Activated CD8-positive, alpha-beta memory T cell treated with anti-CD3 and anti-CD28 coated beads for 36 hours (primary cell): ENCODE data around the gene SAA2. TPM values are rescaled to one million over a fixed set of nuclear protein-coding genes. Genes with fewer than 3 reads are reported as not detected.
"Not testable (repeated sequence)": the region's sequence is repeated elsewhere in the genome, so short reads cannot be mapped to it uniquely, and the experiment has no call there.

Experiments used
- CTCF ChIA-PET: fragments of 350-600 bp; sonication (Branson Sonifier 250); formaldehyde crosslinking; loops from one replicate; lab custom pipeline; 2021; ENCODE audit warnings: antibody characterized with exemption; lab: Charles Lee
- POLR2A ChIA-PET: fragments of 350-600 bp; sonication (Branson Sonifier 250); formaldehyde crosslinking; loops from one replicate; lab custom pipeline; 2021; ENCODE audit warnings: antibody characterized with exemption; lab: Charles Lee
- total RNA-seq, 2 experiments: library from RNA; stranded (reverse); gene quantifications; one replicate each; pipeline ENCODE4 v1.2.3, GENCODE V29; 2021

Gene SAA2
- total RNA-seq, 2 experiments from 2014 or later = not detected

DNA sequence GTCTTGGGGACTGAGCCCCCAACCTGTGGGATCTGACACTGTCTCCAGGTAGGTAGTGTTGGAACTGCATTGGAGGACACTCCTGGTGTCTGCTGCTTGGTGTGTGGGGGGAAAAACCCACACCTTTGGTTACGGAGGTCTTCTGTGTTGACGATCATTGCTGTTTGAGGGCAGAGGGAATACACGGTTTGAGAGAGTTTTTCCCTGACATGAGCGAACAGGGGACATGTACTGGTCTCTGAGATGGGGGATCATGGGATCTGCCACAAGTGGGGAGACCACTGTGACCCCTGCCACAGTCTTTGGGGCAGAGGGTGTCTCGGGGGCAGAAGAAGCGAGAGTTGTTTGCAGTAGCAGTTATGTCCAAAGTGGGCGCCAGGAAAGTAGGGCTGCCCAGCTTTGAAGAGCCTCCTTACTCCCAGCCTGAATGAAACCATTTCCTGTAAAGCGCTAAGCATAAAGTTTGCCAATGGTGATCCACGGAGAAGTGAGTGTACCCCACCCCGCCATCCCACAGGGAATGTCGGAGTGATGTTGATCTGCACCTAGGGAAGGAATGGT is 5.4 kb upstream of the SAA2 start:
- POLR2A ChIA-PET = no interaction called here

DNA sequence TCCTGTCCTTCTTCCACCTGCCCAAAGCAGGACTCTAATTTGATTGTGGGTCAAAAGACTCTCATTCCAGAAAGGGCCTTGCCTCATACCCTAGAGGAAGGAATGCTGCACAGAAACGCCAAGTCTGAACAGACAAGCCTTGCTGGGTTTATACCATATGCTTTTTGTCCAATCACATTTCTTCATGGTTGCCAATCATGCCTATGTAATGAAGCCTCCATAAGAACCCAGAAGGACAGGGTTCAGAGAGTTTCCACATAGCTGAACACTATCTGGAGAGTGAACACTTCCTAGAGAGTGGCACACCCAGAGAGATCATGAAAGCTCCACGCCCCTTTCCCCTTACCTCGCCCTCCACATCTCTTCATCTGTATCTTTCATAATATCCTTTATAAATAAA is 4.8 kb upstream of the SAA2 start:
- ChIA-PET POLR2A (no interaction called here), CTCF (no interaction called here)

More for the DNA sequence above, 5.4 kb upstream of the SAA2 start:
- CTCF ChIA-PET = no interaction called here

DNA sequence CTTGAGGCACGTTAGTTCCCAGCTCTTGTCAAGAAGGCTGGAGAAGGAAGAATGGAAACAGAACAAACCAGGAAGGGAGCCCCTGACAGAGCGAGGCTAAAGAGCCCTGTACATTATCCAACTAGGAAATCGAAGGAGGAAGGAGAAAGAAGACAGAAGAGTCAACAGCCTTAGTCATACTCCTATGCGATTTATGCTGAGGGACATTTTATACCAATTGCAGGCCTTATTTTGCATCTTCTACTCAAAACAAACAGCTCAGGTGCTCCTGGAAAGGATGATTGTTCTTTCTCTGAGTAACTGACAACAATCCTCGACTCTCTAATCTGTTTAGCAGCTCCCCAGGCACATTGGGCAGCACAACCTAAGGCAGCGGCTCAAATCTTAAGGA is 1.3 kb downstream of the SAA2 start:
- POLR2A ChIA-PET, CTCF ChIA-PET: not testable (repeated sequence)

DNA sequence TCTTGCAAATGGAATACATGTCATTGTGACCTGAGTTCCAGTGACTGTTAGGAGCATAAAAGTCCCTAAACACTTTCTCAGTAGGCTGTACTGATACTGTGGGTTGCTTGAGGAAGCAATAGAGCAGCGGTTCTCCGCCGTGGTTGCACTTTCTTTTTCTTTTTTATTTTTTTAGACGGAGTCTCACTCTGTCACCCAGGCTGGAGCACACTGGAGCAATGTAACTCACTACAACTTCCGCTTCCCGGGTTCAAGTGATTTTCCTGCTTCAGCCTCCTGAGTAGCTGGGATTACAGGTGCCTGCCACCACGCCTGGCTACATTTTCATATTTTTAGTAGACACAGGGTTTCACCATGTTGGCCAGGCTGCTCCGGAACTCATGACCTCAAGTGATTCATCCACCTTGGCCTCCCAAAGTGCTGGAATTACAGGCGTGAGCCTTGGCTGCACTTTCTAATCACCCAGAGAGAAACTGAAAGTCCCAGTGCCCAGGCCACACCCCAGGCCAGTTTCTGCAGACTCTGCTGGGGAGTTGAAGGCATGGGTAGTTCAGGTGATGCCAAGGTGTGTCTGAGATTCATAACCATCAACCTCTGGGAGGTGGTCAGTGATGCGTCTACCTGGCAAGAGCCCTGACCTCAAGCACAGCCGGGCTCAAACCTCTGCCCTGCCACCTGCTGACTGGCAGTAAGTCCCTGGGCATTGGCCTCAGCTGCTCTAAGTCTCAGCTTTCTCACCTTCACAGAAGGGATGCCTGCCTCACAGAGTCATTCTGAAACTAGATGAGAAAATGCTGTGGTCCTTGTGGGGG is 1.9 kb downstream of the SAA2 start:
- POLR2A ChIA-PET, CTCF ChIA-PET: not testable (repeated sequence)

DNA sequence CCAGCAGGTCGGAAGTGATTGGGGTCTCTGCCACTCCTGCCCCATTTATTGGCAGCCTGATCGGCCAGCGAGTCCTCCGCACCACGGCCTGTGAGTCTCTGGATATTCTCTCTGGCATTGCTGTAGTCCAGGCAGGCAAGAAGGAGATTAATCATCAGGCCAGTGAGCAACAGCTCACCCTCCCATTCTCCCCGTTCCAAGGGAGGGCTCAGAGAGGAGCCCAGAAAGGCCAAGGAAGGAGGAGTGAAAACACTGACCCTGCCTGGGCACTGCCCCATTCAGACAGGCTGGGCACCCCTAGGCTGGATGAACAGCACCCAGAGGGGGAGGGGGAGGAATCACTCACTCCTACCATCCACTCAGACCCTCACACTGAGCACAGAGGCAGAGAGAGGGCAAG is 3.1 kb downstream of the SAA2 start:
- ChIA-PET CTCF (no interaction called here), POLR2A (no interaction called here)

DNA sequence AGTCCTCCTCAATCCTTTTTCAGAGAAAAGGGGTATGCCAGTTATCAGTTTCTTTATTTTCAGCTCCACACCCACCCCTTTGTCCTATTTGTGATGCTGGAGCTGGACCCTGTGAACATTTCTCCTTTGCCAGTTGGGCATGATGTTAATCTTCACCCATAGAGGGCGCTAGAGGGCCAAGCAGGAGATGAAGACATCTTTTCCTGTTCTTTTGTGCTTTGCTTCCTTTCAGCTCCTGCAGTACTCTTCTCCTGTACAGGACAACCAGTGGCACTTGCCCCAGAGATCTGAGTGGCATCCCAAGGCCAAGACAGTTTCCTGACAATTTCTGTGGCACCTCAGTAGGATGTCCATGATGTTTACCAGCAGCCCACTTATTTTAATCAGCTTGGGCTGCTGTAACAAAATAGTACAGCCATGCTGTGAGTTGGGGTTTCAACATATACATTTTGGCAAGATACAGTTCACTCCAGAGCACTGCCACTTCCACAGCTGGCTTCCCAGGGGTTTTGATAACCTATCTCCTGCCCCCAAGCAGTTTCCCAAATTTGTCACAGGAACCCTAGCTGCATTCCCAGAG is 4.6 kb downstream of the SAA2 start:
- CTCF ChIA-PET = interaction anchor here (0.6 to 1.1 kb wide), 9 partner anchors 10 to 283 kb away, joined by 3 to 4 read pairs (median 3); partner anchors contain the start of genes SAAL1 and TSG101
- POLR2A ChIA-PET = interaction anchor here (1.1 kb wide), 1 partner anchor 79 kb away, joined by 4 read pairs; the partner anchor contains the start of genes GTF2H1 and HPS5

DNA sequence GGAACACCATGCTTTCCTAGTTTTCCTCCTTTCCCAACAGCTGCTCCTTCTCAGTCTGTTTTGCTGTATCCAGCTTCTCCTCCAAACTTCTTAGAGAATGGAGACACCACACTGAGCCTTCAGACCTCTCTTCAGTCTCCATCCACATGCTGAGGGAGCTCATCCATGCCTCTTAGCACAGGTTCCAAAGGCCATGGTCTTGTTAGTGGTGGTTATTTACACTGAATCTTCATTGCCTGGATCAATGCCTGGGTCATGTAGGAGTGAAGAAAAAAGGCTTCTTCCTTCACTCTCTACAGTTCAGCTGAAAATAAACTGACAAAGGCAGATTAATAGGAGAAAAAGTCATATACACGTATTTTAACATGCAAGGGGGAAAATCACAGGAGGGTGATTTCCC is 8.8 kb downstream of the SAA2 start:
- POLR2A ChIA-PET = no interaction called here

DNA sequence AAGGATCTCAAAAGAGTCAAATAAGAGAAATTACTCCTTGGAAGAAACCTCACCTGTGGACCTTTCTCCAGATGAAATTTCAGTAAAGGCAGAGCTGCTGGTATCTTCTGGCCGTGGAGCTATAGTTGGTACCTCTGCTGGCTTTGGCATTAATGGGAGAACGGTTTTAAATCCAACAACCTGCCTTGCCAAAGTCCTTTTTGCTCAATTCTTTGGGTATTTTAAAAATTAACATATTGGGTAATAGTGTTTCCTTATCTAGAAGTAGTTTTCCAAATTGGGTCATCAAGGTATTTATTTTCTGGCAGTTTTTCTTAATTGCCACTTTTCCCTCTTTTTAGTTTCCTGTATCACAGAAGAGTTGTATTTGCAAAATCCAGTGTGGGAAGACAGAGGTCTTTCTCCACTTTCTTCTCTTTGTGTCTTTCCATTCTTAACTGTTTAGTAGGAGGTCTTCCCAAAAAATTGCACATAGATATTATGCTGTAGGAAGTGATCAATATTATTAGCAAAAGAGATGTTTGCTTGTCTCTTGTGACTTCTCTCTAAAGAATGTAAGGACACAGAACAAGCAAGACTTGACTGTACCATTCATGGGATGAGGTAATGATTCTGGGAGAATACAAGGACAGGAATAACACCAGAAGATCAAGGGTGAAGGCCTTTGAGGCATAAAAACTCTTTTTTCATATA is 11.7 kb downstream of the SAA2 start, which contains the start of gene SAA4:
Gene SAA4 (minus strand): TSS at position 139 of the 693 bp plus-strand sequence. CDS start 876 bp downstream, outside the sequence.
- ChIA-PET CTCF (no interaction called here), POLR2A (no interaction called here)

More for the DNA sequence above, 8.8 kb downstream of the SAA2 start:
- CTCF ChIA-PET = no interaction called here

DNA sequence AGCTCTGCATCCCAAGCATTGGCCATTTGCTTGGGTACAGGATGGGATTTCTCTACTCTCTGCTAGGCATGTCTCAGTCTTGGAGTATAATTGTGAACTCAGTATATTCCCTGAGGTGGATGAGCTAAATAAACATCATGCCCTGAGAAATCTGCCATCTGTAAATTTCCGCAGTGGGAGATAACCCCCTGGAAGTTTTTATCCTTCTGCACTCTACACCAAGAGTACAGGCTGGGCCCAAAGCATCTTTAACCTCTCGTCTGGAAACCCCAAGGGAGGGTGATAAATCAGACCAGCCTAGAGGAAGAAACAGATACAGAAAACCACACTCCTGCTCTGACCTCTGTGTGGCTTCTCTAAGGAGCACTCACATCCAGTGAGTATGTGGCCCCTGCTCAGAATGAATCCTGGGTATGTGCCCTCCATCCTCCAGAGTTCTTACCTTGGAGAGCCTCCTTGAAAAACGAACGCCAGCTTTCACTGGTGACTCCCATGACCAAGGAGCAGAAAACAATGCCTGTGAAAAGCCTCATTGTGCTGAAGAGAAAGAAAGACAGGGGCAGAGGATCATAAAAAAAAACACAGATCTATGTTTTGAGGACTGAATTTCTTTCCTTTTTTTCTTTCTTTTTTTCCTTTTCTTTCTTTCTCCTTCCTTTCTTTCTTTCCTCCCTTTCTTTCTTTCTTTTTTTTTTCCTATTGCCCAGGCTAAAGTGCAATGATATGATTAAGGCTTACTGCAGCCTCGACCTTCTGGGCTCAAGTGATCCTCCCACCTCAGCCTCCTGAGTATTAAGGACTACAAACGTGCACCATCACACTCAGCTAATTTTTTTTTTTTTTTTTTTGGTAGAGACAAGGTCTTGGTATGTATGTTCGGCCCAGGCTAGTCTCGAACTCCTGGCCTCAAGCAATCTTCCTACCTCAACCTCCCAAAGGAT is 12.8 kb downstream of the SAA2 start:
- POLR2A ChIA-PET = no interaction called here
- CTCF ChIA-PET = no interaction called here

DNA sequence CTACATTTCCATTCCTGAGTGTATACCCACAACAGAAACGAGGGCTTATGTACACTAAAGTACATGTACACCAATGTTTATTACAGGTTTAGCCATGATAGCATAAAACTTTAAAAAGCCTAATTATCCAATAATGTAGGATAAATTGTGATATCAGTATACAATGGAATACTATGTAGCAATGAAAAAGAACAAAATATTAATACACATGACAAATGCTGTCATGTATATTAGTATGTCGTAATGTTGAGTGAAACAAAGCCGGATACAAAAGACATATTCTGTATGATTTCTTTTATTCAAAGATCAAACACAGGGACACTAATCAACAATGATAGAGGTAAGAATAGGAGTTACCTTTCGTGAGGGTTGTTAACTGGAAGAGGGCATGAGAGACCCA is 14.6 kb downstream of the SAA2 start:
- CTCF ChIA-PET = interaction anchor here (0.8 kb wide), 1 partner anchor 10 kb away, joined by 3 read pairs; no protein-coding TSS in a partner anchor
- POLR2A ChIA-PET = no interaction called here

DNA sequence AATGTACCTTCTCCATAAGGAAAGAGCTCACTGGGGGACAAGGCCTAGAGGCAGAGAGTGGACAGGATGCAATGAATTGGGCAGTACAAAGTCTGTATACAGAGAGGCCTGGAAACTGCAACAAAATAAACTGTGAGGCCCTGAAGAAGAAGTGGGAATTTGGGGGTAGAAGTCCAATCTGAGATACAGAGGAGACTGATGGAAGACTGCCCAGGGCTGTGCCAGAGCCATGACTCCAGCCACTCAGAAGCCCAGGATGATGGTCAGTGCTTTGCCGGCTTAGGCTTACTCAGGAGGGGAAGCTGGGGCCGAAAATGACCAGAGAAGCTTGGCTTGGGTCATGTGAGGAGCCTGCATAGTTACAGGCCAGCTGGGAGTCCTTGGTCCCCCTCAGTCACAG is 17.6 kb downstream of the SAA2 start:
- CTCF ChIA-PET = no interaction called here

DNA sequence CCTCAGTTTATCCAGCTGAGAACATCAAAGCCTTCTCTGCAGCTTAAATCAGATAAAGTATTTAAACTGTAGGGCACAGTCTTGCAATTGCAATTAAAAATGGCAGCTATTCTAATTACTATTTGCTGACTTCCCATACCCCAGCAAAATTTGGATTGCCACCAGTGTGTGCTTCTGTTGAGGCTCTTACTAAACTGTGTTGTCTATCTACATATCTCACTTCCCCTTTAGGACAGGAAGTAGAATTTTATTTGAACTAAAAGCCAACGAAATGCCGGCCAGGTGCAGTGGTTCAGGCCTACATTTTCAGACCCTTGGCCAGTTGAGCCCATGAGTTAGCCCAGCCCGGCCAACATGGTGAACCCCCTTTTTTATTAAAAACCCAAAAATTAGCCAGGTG is 19.0 kb downstream of the SAA2 start:
- CTCF ChIA-PET = no interaction called here
- POLR2A ChIA-PET = no interaction called here

More for the DNA sequence above, 17.6 kb downstream of the SAA2 start:
- POLR2A ChIA-PET = no interaction called here

DNA sequence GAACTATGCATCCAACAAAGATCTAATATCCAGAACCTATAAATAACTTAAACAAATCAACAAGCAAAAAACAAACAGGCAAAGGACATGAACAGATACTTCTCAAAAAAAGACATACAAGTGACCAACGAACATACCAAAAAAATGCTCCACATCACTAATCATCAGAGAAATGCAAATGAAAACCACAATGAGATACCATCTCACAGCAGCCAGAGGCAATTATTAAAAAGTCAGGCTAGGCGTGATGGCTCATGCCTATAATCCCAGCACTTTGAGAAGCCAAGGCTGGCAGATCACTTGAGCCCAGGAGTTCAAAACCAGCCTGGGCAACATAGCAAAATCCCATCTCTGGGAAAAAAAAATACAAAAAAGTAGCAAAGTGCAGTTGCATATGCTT is 22.6 kb downstream of the SAA2 start:
- CTCF ChIA-PET = interaction anchor here (0.6 kb wide), 1 partner anchor 107 kb away, joined by 3 read pairs; no protein-coding TSS in a partner anchor
- POLR2A ChIA-PET = no interaction called here

DNA sequence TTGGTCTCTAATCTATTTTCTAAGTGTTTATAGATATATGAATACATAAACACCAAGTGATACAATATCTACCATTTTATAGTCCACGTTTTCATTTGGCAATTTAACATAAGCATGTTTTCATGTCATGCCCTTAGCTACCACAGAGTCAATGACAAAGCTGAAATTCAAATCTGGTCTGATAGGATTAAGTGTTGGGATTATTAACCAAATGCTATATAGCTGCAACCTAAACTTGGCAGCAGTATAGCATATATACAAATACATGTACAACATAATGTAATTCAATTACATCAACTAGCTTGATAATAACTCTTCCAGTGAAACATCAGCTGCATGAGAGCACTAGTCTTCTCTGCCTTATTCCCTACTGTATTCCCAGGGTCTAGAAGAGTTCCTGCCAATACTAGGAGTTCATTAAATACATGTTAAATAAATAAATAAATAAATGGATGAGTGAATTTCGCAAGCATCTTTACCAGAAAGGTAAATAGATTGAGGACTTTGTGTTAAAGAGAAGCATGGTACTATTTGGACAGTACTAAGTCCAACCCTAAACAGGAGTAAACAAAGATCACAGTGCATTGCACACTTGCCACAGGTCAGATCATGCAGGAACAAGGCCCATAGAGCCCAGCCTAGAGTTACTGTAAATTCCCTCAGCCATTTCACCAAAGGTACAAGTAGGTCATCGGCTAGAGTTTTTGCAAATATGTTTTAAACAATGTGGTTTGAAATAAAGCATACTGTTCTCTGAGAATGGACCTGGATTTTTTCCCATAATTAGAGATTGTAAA is 24.7 kb downstream of the SAA2 start:
- POLR2A ChIA-PET = no interaction called here
- CTCF ChIA-PET = interaction anchor here (0.7 to 1.0 kb wide), 2 partner anchors 14 to 20 kb away, joined by 3 to 4 read pairs; no protein-coding TSS in a partner anchor

DNA sequence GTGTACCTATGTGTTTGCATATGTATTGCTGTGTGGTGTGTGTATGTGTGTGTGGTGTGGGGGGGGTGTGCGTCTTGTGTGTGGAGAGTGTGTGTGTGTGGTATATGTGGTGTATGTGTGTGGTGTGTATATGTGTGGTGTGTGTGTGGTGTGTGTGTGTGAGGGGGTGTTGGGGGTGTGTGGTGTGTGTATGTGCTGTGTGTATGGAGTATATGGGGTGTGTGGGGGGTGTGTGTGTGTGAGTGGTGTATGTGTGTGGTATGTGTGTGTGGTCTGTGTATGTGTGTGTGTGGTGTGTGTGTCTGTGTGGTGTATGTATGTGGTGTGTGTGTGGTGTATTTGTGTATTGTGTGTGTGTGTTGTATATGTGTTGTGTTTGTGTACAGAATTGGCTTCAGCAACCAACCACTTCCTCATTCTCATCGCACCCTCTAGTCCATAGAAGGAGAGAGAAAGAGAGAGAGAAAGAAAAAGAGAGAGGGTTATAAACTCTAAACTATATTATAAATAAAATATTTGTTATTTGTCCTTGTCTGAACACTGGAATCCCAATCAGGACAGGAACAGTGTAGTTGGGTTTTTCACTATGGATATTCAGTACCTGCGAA is 25.6 kb downstream of the SAA2 start:
- CTCF ChIA-PET = no interaction called here
- POLR2A ChIA-PET = no interaction called here

DNA sequence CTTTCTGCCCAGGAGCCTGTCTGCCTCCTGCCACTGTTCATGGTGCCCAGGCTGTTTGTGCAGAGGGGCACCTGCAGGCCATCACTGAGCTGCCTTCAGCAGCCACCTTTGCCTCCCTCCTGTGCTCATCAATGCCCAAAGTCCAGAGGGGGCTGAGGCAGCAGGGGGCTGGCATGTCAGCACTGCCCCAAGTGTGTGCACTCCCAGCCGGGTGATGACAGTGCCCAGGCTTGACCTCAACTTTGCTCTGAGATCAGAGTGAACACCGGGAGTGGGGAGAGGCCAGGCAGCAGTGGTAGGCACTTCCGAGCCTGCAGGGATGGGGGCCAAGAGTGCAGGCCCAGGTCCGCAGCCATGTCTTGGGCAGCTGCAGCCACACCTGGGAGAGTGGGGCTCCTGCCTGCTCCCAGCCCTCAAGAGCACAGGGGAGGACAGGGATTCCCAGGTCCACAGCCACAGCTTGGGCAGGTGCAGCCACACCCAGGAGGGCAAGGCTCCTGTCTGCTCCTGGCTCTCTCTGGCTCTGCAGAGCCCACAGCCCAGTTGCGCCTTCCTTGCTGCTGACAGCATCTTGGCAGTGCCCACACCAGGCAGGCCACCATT is 27.1 kb downstream of the SAA2 start:
- ChIA-PET POLR2A (no interaction called here), CTCF (no interaction called here)

DNA sequence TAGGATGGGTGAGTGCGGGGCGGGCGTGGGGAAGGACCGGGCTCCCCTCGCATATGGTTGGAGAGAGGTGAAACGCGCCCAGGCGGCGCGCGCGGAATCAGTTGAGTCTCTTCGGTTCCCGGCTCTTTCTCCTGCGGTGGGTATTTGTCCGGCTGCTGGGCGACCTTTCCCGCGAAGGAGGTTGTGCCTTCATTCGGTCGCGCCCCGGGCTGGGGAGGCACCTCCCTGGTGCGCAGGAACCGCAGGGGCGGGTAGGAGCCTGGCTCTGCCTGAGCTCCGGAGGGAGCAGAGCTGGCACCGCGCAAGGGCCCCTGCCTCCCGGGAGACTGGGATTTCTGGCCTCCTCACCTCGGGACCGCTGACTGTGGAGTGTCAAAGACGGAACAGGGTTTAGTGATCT is 39.4 kb downstream of the SAA2 start:
- CTCF ChIA-PET = no interaction called here
- POLR2A ChIA-PET = no interaction called here
